H4 (cell line): ENCODE measurements around the gene RIPOR2. TPM values are rescaled to one million over a fixed set of nuclear protein-coding genes. Genes with fewer than 3 reads are reported as not detected.

ENCODE experiments used
- DNase-seq: peaks from one replicate; pipeline ENCODE4 v3.0.0-alpha.2; 2015; ENCODE audit warnings: low spot score
- total RNA-seq: library from RNA; depleted of rRNA; stranded (reverse); fragments of >200 nt; shearing (Covaris generic); gene quantifications from 2 replicates; pipeline ENCODE4 v1.2.3, GENCODE V29; 2014

Gene RIPOR2
- total RNA-seq, 1 experiment from 2014 or later, result not detected

- DNase-seq, result no peak
These were observed 29.4 kb downstream of the RIPOR2 start for GRCh38 chr6:24906314-24906713.

GRCh38 chr6:24905483-24905882, 30.3 kb downstream of the RIPOR2 start:
- DNase-seq, result no peak

- DNase-seq, result no peak
These were observed 32.1 kb downstream of the RIPOR2 start for GRCh38 chr6:24903681-24904080.

- no peak for DNase-seq
These were observed 33.0 kb downstream of the RIPOR2 start for GRCh38 chr6:24902782-24903181.

- no peak for DNase-seq
These were observed 33.9 kb downstream of the RIPOR2 start for GRCh38 chr6:24901698-24902328.

GRCh38 chr6:24900917-24901697, 34.7 kb downstream of the RIPOR2 start:
- no peak for DNase-seq

GRCh38 chr6:24899997-24900325, 35.8 kb downstream of the RIPOR2 start:
- no peak for DNase-seq

GRCh38 chr6:24899136-24899996, 36.4 kb downstream of the RIPOR2 start:
- no peak for DNase-seq

GRCh38 chr6:24898676-24899075, 37.1 kb downstream of the RIPOR2 start:
- no peak for DNase-seq

GRCh38 chr6:24897186-24897585, 38.6 kb downstream of the RIPOR2 start:
- DNase-seq, result no peak

- no peak for DNase-seq
These were observed 42.4 kb downstream of the RIPOR2 start for GRCh38 chr6:24893342-24893850.

- no peak for DNase-seq
These were observed 44.8 kb downstream of the RIPOR2 start for GRCh38 chr6:24891004-24891403.

GRCh38 chr6:24890471-24890870, 45.3 kb downstream of the RIPOR2 start:
- DNase-seq, result no peak

- DNase-seq, result no peak
These were observed 46.9 kb downstream of the RIPOR2 start for GRCh38 chr6:24888715-24889370.

- DNase-seq, result no peak
These were observed 48.1 kb downstream of the RIPOR2 start for GRCh38 chr6:24887545-24888140.

GRCh38 chr6:24883618-24884017, 52.1 kb downstream of the RIPOR2 start:
- no peak for DNase-seq

- no peak for DNase-seq
These were observed 52.8 kb downstream of the RIPOR2 start for GRCh38 chr6:24882835-24883555.

GRCh38 chr6:24882295-24882694, 53.5 kb downstream of the RIPOR2 start:
- no peak for DNase-seq

GRCh38 chr6:24881376-24881775, 54.4 kb downstream of the RIPOR2 start:
- no peak for DNase-seq

GRCh38 chr6:24880451-24880850, 55.3 kb downstream of the RIPOR2 start:
- no peak for DNase-seq

- DNase-seq, result no peak
These were observed 56.4 kb downstream of the RIPOR2 start for GRCh38 chr6:24879351-24879750.
